T-helper 1 cell treated with Interleukin-12 subunit alpha and Interleukin-12 subunit beta and Interleukin-4 antibody, amounts not matched to agents 30 ng/mL and 1 ng/mL, for 36 hours (primary cell): ENCODE measurements around the gene MYCL. TPM values are rescaled to one million over a fixed set of nuclear protein-coding genes. Genes with fewer than 3 reads are reported as not detected.

Source experiments
- intact Hi-C: fragments of 100-400 bp; cut with micrococcal nuclease; formaldehyde crosslinking; loops from one replicate; pipeline ENCODE4 v1.15.1; 2024
- total RNA-seq: library from RNA; stranded (reverse); gene quantifications from 2 replicates; pipeline ENCODE4 v1.2.3, GENCODE V29; 2022

MYCL gene, protein sequence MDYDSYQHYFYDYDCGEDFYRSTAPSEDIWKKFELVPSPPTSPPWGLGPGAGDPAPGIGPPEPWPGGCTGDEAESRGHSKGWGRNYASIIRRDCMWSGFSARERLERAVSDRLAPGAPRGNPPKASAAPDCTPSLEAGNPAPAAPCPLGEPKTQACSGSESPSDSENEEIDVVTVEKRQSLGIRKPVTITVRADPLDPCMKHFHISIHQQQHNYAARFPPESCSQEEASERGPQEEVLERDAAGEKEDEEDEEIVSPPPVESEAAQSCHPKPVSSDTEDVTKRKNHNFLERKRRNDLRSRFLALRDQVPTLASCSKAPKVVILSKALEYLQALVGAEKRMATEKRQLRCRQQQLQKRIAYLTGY
- total RNA-seq = 0.44 TPM in 1 of 2 replicates, not detected in the other

DNA sequence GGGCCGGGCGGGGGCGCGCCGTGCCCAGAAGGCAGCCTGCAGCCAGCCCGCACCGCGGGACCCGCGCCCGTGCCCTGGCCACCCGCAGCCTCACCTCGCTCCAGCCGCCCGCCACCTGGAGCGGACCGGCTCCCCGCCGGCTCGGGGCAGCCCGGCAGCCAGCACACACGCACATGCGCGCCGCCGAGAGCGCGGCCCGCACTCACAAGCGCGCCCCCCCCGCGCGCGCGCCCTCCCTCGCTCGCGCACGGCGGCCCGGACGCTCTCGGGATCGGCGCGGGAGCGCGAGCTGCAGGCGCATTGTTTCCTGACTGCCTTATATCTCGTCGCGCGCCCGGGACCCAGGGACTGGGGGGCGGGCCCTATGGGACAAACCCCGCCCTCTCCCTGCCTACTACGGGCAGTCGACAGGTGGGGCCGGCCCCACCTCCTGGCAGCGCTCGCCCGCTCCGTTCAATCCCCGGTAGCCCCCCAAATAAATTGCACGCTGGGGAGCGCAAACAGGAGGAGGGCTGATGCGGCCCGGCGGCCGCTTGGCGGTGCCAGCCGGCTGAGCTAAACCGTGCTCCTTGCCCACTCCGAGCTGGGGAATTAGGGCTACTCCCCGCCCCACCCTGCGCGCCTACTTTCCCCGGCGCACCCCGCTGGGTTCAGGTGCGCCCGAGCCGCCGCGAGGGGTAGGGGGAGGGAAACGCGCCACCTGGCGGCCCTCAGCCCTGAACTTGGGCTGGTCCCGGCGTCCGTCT, at the start of gene MYCL:
TSS of gene MYCL (minus strand) at position 204 of the 746 bp plus-strand sequence. CDS start 483 bp downstream, outside the sequence.
- intact Hi-C loops = loop anchor here (1.0 to 10.0 kb wide), 3 partner anchors 53 to 167 kb away; partner anchors contain the start of genes MFSD2A and PPIE

DNA sequence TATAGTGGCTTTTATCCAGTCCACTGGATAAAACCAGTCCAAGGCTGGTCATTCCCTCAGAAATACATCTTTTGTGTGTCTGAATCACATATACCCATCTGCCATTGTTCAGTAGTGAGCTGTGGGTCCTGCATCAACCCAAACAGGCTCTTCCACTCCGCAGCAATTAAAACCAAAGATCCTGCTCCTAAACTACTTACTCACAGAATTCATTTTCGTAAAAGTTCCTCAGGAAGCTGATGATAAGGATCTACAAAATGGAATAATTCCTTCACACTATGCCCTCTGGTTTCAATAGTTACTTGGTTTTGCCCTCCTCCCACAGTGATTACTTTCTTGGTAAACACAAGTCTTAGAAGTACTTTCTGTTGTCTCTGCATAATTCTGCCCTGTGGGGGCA, 48.2 kb upstream of the MYCL start:
- intact Hi-C loops = no loop called here

DNA sequence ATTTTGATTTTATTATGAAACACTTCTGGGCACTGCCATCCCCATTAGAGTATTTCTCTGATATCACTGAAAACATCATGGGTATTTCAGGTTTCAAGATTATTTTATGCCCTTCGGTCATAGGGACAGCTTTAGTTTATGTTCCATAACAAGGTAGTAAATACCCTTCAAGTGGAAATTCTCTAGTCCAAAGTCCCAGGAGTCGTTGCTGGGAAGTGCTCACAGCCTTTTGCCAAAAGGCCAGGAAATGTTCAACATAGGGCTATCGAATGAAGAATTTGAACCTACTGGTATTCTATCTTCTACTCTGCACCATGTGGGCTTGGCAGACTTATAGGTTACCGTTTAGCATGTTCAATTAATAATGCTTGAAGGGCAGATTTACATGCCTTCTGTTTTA, 45.5 kb upstream of the MYCL start:
- intact Hi-C loops = no loop called here

DNA sequence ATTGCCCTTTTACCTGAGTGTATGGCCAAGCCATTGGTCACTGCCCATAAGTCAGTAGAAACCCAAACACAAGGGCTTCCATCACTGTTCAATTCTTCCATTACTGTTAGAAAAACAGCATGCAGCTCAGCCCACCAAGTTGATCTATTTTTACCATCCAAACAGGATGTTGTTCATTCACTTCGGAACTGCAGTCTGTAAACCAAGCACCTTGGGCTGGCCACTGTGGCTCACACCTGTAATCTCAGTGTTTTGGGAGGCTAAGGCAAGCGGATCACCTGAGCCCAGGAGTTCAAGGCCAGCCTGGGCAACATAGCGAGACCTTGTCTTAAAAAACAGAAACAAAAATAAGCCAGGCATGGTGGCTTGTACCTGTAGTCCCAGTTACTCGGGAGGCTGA, 44.5 kb upstream of the MYCL start:
- intact Hi-C loops = no loop called here

DNA sequence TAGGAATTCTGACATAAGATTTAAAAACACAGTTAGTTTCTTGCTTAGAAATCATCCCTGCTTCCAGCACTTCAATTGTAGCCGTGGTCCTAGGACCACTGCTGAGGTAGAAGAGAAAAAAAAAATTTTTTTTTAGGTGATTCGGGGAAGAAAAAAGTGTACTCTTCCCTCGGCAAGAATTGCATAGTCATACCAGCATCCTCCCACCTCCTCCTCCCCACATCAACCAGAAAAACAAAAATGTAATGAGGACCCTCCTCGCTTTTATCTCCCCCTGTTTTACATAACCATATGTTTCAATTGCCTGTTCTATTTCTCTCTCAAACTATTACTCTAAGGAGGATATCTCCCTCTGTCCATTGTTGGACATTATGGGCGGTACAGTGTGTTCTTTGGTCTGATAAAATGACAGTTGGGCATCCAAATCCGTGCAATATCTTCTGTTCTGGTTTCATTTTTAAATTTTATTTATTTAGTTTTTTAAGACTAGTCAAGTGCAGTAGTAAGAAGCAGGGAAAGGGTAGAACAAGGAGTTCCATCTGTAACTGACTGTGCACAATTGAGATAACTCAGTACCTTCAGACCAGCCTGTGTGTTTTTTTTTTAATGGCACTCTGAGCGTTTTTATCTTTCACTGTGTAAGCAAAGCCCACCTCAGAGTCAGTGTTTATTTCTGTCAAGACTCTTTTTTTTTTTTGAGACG, 42.8 kb upstream of the MYCL start:
- intact Hi-C loops = no loop called here

DNA sequence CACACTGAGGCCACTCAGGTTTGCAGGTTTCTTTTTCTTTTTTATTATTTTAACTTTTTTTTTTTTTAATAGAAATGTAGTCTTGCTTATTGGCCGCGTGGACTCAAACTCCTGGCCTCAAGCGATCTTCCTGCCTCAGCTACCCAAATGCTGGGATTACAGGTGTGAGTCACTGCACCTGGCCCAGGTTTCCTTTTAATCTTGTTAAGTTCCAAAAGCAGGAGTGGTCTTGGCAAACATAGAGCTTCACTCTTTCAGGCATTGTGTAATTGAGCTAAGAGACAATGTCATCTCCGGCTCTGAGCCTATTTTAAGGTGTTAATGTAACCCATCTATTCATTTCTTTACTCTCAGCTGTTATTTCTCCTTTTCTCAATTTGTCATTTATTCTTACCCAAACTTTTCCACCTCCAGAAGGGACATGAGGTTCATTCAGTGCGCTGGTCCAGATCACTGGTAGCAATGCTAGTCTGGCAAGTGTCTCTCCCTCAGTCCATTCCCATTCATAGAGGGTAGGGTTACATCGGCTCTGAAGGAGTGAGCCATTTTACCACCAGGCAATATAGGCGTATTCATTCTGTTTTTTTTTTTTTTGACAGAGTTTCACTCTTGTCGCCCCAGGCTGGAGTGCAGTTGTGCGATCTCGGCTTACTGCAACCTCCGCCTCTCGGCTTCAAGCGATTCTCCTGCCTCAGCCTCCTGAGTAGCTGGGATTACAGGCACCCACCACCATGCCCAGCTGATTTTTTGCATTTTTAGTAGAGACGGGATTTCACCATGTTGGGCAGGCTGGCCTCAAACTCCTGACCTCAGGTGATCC, 42.0 kb upstream of the MYCL start:
- intact Hi-C loops = no loop called here

DNA sequence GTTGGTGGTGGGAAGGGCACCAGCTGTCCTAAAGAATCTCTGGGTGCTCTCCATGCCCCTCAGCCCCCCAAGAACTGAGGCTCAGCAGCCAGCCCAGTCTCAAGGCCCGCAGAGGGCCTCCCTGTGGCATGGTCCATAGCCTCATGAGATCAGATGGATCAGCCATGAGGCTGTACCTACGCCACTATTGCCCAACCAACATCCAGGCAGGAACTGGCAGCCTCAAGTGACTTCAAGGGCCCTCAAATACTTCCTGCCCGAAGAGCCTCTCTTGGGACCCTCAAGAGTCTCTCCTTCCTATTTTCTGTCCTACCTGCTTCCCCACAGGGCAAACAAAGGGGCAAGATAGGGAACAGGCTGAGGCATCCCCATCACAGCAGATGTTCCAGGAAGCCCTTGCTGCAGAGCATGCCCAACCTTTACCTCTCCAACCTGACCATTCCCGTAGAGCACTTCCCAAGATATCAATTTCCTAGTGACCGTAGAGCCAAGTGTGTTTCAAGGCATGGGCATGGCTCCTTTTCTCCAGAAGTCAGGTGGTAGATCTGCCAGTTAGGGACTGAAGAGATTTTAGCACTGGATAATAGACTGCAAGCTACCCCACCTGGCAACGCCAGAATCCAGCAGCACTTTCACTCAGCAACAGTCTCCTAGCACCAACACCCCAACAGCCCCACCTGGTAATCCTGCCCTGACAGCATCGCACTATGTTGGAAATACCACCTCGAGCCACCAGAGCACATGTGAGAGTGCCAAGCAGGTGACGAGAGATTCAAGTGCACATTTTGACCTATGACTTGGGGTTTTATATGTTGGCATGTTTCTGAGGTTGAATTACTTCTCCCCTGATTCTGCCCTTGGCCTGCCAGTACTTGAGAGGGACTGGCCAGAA, 39.5 kb upstream of the MYCL start:
- intact Hi-C loops = no loop called here

DNA sequence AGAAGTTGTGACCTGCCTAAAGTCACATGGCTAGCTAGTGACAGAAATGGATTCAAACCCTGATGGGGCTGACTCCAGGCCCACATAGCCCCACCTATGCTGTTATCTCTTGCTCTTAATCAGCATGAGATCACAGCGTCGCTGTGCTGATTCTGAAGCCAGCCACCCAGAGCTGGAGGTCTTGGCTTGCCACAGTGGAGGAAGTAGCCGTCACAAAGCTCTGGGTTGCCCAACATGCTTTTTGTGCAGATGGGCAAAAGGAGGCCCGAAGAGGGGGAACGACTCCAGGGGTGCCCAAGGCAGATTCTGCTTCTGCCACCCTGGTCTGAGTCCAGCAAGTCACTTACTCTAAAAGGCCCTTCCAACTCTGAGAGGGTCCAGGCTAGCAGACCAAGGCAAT, 38.5 kb upstream of the MYCL start:
- intact Hi-C loops = no loop called here

DNA sequence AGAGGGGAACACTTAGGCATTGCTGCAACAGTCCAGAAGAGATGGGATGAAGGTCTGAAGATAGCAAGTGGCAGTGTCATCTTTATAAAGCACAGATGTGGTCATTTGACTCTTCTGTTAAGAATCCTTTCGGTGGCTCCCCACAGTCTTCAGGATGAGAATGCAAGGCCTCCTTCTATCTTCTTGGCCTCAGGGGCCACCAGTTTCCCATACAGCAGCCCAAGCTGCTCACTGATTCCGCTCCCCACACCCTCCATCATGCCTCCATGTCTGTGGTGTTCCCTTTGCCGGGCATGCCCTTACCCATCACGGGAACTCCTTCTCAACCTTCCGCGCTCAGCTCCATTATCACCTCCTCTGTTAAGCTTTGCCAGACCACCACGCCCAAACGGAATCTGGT, 37.1 kb upstream of the MYCL start:
- intact Hi-C loops = no loop called here

DNA sequence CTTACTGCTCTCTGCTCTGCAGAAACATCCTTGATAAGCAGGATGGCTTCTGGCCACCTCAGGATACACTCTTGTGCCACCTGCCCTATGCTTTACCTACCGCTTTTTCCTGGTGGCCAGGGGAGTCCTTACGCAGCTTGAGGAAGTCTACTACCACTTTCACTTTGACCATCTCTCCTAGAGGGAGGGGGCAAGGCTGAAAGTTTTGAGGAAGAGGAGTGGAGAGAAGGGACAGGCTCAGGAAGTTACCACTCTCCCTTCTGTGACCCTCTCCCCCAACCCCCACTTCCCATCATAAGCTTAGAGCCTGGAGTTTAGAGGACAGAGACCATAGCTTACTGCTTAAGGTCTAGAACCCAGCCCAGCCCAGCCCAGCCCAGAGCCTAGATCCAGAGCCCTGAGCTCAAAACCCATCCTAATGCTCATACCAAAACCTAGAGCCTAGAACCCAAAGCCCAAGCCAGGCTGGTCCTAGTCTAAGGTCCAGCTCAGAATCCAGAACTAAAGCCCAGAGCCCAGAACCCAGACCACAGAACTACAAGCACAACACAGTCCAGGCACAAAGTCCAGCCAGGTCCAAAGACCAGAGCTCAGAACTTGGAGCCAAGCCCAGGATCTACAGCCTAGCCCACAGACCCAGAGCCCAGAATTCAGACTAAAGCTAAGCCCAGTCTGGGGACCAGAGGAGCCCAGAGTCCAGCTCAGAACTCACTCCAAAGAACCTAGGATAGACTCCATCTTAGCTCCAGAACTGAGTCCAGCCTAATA, 35.2 kb upstream of the MYCL start:
- intact Hi-C loops = no loop called here

DNA sequence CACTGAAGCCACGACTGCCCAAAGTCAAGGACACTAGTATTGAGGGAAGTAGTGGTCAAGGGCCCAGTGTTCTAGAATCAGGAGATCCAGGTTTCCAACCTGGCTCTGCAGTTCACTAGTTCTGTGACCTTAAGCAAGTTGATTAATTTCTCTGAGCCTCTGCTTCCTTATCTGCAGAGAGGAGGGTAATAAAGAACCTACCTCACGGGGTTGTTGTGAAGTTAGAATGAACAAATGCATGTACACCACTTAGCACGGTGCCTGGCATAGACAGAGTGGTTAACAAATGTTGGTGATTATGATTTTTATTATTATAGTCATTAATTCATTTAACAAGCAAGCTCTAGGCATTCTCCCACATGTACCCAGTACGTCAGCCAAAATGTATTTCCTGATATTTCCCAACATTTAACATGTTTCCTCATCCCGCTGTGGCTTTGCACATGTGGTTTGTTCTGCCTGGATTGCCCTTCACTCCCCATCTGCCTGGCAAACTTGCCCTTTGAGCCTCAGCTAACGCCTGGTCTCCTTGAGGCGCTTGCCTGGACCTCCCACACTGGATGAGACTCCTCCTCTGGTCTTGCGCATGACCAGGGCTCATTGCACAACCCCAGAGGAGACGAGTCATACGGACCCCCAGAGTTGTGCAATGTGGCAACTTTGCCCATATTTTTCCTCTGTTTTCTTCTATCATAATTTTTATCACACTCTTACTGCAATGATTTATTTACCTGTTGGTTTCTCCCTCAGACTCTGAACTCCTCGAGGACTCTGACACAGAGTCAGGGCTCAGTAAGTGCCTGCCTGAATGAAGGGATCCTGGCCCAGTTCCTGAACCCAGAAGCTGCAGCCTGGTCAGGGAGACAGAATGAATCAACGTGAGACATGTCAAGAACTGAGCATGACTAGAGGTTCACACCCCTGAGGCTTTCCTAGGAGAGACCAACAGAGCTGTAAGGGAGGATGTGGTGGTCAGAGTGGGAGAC, 32.5 kb upstream of the MYCL start:
- intact Hi-C loops = no loop called here

DNA sequence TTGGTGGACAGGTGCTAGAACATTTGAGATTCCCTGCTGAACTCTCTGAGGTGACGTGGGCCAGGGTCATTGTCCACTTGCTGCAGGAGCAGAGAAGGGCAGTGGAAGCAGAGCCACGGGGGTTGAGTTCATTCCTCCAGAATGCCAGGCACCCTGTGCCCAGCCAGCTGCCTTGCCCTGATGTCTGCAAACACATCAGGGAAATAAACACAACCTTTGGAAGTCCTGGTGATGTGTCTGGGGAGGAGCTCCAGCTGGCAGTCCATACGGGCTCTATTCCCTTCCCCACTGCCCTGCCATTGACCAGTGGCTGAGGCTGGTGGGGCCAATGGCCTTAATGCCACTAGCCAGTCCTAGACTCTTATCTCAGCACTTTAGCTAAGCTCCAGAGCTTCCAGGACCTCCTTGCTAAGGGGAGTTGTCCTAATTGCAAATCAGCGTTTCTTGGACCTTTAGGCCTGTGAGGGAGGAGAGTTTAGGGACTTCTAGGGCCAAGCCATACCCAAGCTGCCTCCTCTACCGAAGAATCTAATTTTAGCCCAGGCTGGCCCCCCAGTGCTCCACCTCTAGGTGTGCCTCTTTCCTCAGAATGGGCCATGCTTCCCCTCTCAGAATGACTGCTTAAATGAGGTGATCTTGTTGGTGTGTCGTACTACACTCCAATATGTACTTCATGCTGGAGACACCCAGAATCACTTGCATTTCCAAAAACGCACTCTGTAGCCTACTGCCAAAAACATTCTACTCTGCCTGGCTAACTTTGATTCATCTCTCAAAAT, 27.3 kb upstream of the MYCL start:
- intact Hi-C loops = no loop called here

DNA sequence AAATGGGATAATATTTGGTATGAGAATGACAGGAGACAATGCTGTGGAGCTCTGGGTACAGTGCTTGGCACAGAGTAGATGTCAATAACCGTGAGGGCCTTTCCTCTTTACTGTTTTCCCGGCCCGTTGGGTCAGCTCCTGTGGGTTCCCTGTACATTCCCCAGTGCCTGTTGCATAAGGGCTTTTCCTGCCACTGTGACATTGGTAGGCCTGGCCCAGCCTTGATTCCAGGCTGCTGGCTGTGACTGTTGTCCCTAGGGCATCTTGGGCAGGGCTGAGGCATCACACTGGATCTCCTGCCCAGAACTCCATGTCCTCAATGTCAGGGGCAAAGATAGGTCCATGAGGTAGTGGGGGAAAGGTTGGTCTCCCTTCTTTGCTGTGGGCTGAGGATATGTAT, 25.8 kb upstream of the MYCL start:
- intact Hi-C loops = no loop called here

DNA sequence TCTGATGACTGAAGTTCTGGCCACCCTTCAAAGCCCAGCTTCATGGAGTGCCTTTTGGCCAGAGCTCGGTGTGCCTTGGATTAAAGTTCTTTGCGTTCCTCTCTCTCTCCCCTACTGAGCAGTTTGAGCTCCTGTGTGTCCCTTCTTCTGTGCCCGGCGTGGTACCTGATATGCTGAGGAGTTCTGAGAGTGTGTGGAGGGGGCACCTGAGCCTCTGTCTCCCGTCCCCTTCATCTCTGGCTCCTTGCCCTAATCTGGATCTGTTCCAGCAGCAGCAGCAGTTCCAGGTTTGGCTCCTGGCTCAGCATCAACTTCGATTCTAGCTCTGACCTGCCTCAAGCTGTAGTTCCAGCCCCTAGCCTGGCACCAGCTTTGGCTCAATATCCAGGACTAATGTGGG, 25.1 kb upstream of the MYCL start:
- intact Hi-C loops = no loop called here

DNA sequence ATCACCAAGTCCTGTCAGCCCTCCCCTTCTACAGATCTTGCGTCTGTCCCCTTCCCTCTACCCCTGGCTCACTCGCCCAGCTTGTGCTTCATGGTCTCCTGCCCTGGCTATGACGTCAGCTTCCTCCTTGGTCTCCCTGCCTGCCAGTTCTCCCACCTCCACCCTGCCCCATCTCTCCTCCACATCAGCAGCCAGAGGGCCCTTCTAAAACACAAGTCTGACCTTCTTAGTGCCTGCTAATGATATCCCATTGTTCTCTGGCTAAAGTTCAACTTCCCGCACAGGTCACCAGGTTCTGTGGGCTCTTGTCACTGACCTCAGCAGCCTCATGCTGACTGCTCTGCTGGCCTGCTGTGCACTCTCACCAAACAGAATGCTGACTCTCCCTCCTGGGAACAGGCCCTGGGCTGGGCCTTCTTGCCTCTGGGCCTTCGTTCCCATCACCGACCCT, 24.7 kb upstream of the MYCL start:
- intact Hi-C loops = no loop called here

DNA sequence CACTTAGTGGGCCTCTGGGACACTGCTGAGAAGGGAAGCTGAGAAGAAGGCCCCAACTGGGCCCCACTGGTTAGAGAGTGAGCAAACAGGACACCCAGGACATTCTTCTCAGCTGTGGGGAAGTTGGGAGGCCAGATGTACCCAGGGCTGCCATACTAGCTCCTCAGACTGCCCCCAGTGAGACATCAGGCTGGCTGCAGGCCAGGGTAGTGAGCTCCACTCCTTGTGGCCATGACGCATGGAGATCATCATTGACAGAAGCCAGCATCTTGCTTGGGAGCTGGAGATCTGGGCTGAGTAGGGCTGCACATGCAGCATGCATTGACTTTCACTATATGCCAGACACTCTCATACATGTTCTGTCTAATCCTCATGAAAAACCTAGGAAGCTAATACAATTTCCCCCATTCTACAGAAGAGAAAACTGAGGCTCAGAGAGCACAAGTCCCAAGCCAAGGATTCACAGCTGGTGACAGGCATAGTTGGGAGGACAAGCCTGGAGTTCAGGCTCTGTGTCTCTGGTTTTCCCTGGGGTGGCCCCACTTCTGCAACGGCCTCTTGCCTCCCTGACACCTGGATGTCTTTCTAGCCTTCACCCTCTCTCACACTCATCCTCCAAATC, 24.1 kb upstream of the MYCL start:
- intact Hi-C loops = no loop called here

DNA sequence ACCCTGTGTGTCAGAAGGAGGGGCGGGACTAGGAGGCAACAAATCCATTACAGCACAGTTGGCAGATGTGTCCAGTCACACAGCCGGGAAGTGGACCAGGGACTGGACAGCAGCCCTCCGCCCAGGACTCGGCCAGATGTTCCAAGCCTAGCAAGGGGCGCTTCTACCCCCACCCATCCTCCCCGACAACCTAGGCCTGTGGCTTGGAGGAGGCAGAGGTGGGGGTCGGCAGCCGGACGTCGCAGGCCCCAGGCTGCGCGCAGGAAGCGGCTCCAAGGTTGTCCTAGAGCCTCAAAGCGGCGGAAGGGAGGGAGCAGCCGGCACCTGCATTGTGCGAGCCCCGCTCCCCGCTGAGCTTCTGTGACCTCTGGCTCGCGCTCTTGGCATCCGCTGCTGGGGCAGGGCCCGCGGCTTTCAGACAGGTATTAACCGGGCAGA, 20.6 kb upstream of the MYCL start:
- intact Hi-C loops = no loop called here
